Keratinocyte (primary cell): ENCODE measurements around the gene SOX15. TPM values are rescaled to one million over a fixed set of nuclear protein-coding genes. Genes with fewer than 3 reads are reported as not detected.
"Not testable (repeated sequence)": the region's sequence is repeated elsewhere in the genome, so short reads cannot be mapped to it uniquely, and the experiment has no call there.

Experiments
- DNase-seq: peaks from one replicate; pipeline ENCODE4 v3.0.0-alpha.2; 2011; ENCODE audit warnings: low read depth, missing footprints, low spot score
- FAIRE-seq: peaks from 2 replicates; lab custom pipeline; 2011; peaks lifted over from hg19 to GRCh38; lab: Jason Lieb, UNC
- H2AFZ ChIP-seq: 2 replicates; pipeline ENCODE4 v1.6.0; 2012; ENCODE audit warnings: low read length, control low read depth, inconsistent platforms; ENCODE audit not compliant: control insufficient read depth
- H3K27ac ChIP-seq: 2 replicates; pipeline ENCODE4 v1.5.1; 2011; ENCODE audit warnings: low read length; ENCODE audit not compliant: control insufficient read depth, insufficient read depth
- H3K27me3 ChIP-seq: 3 replicates; pipeline ENCODE4 v1.6.0; 2011; ENCODE audit warnings: low read length; ENCODE audit not compliant: control insufficient read depth, insufficient read depth; ENCODE audit errors: extremely low read depth
- H3K36me3 ChIP-seq, 2 experiments: 2 replicates in 1 of 2; 3 replicates in 1 of 2; pipeline ENCODE4 v1.5.1; 2011; ENCODE audit warnings: low read length in 2 of 2, mild to moderate bottlenecking in 1 of 2; ENCODE audit not compliant: control insufficient read depth in 2 of 2, insufficient read depth in 2 of 2; ENCODE audit errors: extremely low read depth in 1 of 2
- H3K4me1 ChIP-seq: 3 replicates; pipeline ENCODE4 v1.5.1; 2011; ENCODE audit warnings: low read length; ENCODE audit not compliant: control insufficient read depth, insufficient read depth; ENCODE audit errors: extremely low read depth
- H3K4me2 ChIP-seq: 3 replicates; pipeline ENCODE4 v1.6.0; 2011; ENCODE audit warnings: low read depth, low read length; ENCODE audit not compliant: control insufficient read depth, insufficient read depth; ENCODE audit errors: extremely low read depth
- H3K4me3 ChIP-seq, 3 experiments: fragments of 200-600 bp in 1 of 3; sonication (generic) in 1 of 3; 2 replicates in 2 of 3; 3 replicates in 1 of 3; pipeline ENCODE4 v1.5.1; 2011 to 2016; ENCODE audit warnings: low read length in 3 of 3, mild to moderate bottlenecking in 3 of 3, control low read depth in 2 of 3, inconsistent platforms in 1 of 3, low read depth in 1 of 3, mixed read lengths in 1 of 3, mixed run types in 1 of 3, moderate library complexity in 1 of 3; ENCODE audit not compliant: control insufficient read depth in 2 of 3, insufficient read depth in 2 of 3; ENCODE audit errors: extremely low read depth in 1 of 3
- H3K79me2 ChIP-seq: 2 replicates; pipeline ENCODE4 v1.6.0; 2012; ENCODE audit warnings: low read length; ENCODE audit not compliant: control insufficient read depth, insufficient read depth
- H3K9ac ChIP-seq: 3 replicates; pipeline ENCODE4 v1.6.0; 2011; ENCODE audit warnings: low read length; ENCODE audit not compliant: control insufficient read depth, insufficient read depth; ENCODE audit errors: extremely low read depth
- H3K9me1 ChIP-seq: 3 replicates; pipeline ENCODE4 v1.6.0; 2011; ENCODE audit warnings: low read length; ENCODE audit not compliant: control insufficient read depth, insufficient read depth; ENCODE audit errors: extremely low read depth
- H3K9me3 ChIP-seq: 2 replicates; pipeline ENCODE4 v1.5.1; 2012; ENCODE audit warnings: low read depth, low read length; ENCODE audit not compliant: control insufficient read depth
- H4K20me1 ChIP-seq: 3 replicates; pipeline ENCODE4 v1.6.0; 2011; ENCODE audit warnings: low read length; ENCODE audit not compliant: control insufficient read depth, insufficient read depth; ENCODE audit errors: extremely low read depth
- CTCF ChIP-seq, 3 experiments: IDR thresholded peaks in 1 of 3; conservative IDR thresholded peaks in 1 of 3; optimal IDR thresholded peaks in 1 of 3; 2 replicates in 2 of 3; 3 replicates in 1 of 3; pipeline versions ENCODE3 to v1.5.1; 2011; ENCODE audit warnings: low read length in 3 of 3, mild to moderate bottlenecking in 3 of 3, moderate library complexity in 2 of 3, control low read depth in 1 of 3, inconsistent platforms in 1 of 3; ENCODE audit not compliant: insufficient read depth in 2 of 3; ENCODE audit errors: extremely low read depth in 1 of 3
- EZH2 ChIP-seq: IDR thresholded peaks from one replicate; pipeline ENCODE4 v1.6.1; 2012; ENCODE audit warnings: inconsistent platforms, mild to moderate bottlenecking, low read length, moderate library complexity
- dilution Hi-C: fragments of 300-500 bp; cut with MboI; formaldehyde crosslinking; loops from one replicate; pipeline ENCODE4 v1.7.0; 2020; ENCODE audit warnings: low sequenced_read_pairs; ENCODE audit not compliant: extremely low pct_ligation_motif_present
- polyA plus RNA-seq, 5 experiments: library from polyadenylated mRNA; depleted of rRNA in 3 of 5; stranded (reverse) in 3 of 5; stranded (forward) in 1 of 5; unstranded in 1 of 5; fragments of >200 nt; gene quantifications; 1 replicate in 1 of 5; 2 replicates in 3 of 5; 3 replicates in 1 of 5; pipeline versions ENCODE4 v1.2.1 to v1.2.3, GENCODE V29; 2011 to 2012; ENCODE audit warnings: missing spikeins in 2 of 5, low read depth in 1 of 5, low replicate concordance in 1 of 5

SOX15 gene
- polyA plus RNA-seq, 1 donor (not counting 4 experiments of a cell fraction or from before 2014, with no cell fraction given) = 86.2 TPM

GRCh38 chr17:7610641-7611040 is 20.7 kb upstream of the SOX15 start:
- Histone ChIP-seq H4K20me1 (peaks cover 3% of the 10 kb centered on the region), H3K9ac (no peak overlapping the region), H3K4me1 (peaks cover 20% of the 10 kb centered on the region), H3K9me1 (no peaks in the 10 kb centered on the region), H3K36me3 (peaks cover 0 to 11% of the 10 kb centered on the region in 2 experiments), H3K9me3 (no peaks in the 10 kb centered on the region), H3K4me2 (no peak overlapping the region), H3K79me2 (peaks cover 71% of the 10 kb centered on the region), H3K4me3 (no peak overlapping the region), H3K27ac (no peak overlapping the region), H2AFZ (no peak overlapping the region), H3K27me3 (no peaks in the 10 kb centered on the region)
- TF ChIP-seq CTCF (optimal IDR thresholded peaks at IDR 0.05 in 1 of 3, IDR thresholded peaks at IDR 0.05 in 1 of 3, conservative IDR thresholded peaks at IDR 0.05 in 1 of 3; ENCODE audit: extremely low read depth in 1 of 3, insufficient read depth in 2 of 3, low read length in 3 of 3) (no peak), EZH2 (no peak)
- DNase-seq = no peak
- FAIRE-seq = no peak
- dilution Hi-C loops = no loop called here

- Histone ChIP-seq H3K4me2 (no peak overlapping the region), H3K79me2 (peaks cover 43% of the 10 kb centered on the region), H3K4me3 (no peak overlapping the region), H3K9ac (no peak overlapping the region), H3K9me3 (no peaks in the 10 kb centered on the region), H3K36me3 (peaks cover 14 to 31% of the 10 kb centered on the region in 2 experiments), H3K27me3 (no peaks in the 10 kb centered on the region), H3K4me1 (no peaks in the 10 kb centered on the region), H3K27ac (no peak overlapping the region), H3K9me1 (no peaks in the 10 kb centered on the region), H4K20me1 (peaks cover 3% of the 10 kb centered on the region), H2AFZ (no peak overlapping the region)
- FAIRE-seq (no peak), DNase-seq (no peak)
- TF ChIP-seq EZH2 = no peak
- no peak for TF ChIP-seq CTCF (optimal IDR thresholded peaks at IDR 0.05 in 1 of 3, IDR thresholded peaks at IDR 0.05 in 1 of 3, conservative IDR thresholded peaks at IDR 0.05 in 1 of 3; ENCODE audit: extremely low read depth in 1 of 3, insufficient read depth in 2 of 3, low read length in 3 of 3)
- dilution Hi-C loops = no loop called here
Measured at GRCh38 chr17:7606280-7606679, 16.4 kb upstream of the SOX15 start.

- not testable (repeated sequence) for H3K4me2 ChIP-seq
- peaks cover 38 to 44% of the 10 kb centered on the region in 2 experiments for H3K36me3 ChIP-seq
Measured at GRCh38 chr17:7597561-7597960, 7.7 kb upstream of the SOX15 start.

More at GRCh38 chr17:7597561-7597960, 7.7 kb upstream of the SOX15 start:
- dilution Hi-C loops, H3K9ac ChIP-seq, H3K9me1 ChIP-seq, H3K27me3 ChIP-seq, H3K4me3 ChIP-seq, H4K20me1 ChIP-seq, H3K79me2 ChIP-seq, H3K27ac ChIP-seq, H3K4me1 ChIP-seq, H2AFZ ChIP-seq, H3K9me3 ChIP-seq, DNase-seq: not testable (repeated sequence)
- peak; percentile 57 for FAIRE-seq
